Dermis blood vessel endothelial cell (primary cell): Measurements from ENCODE around the gene WIZ. TPM values are rescaled to one million over a fixed set of nuclear protein-coding genes. Genes with fewer than 3 reads are reported as not detected.
"Not testable (repeated sequence)": the region's sequence is repeated elsewhere in the genome, so short reads cannot be mapped to it uniquely, and the experiment has no call there.

Experiments used
- DNase-seq: peaks from one replicate; pipeline ENCODE4 v3.0.0; 2010
- total RNA-seq: library from RNA; depleted of rRNA; stranded (reverse); fragments of >200 nt; gene quantifications from 2 replicates; pipeline ENCODE4 v1.2.3, GENCODE V29; 2014

WIZ gene
- total RNA-seq, 1 donor from 2014 or later = 9.2 TPM

DNA sequence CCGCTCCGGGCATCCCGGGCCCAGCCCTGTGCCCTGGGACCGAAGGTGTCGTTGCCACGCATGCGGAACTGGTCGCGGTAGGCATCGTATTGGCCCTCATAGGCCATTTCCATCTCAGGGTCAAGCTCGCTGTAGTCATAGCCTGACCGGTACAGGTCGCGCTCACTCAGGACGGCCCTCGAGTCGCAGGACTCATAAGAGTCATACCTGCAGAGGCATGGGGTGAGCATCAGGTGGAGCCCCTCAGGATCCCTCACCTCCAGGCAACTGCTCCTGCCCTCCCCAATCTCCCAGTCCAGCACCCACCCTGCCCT is 48.4 kb downstream of the WIZ start:
- DNase-seq = no peak

DNA sequence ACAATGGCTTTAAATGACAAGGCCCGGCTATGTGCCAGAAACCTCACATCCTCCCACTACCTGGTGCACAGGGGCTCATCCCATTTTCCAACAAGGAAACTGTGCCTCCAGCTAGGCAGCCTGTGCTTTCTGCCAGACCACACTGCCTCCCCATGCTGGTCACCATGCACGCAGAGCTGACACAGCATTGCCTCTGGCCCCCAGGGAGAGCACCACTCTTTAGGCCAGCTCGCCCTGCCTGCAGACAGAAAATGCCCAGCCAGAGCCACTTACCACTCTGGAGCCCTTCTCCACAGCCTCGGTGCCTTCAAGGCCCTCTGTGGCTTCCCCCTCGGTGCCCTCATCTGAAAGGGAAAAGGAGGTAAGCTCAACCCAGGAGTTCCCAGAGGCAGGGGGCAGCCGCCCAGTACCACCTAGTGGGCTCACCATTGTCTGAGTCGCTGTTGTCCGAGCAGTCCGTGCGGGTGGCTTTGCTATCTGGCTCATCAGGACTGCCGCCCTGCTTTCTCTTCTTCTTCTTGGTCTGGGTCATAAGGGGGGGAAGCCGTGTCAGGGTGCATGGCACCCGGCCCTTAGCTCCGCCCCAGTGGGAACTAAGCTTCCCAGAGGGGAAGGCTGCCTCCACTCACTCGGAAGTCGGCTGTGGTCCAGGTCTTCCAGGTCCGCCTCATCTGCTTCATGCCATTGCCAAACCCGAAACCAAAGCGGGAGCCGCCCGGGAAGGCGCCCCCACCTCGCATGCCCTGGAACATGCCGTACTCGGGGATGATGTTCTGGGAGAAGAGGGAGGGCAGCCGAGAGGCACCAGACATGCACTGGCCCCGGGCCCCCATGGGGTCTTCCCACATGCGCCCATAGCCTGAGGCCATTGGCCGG is 49.0 kb downstream of the WIZ start:
- DNase-seq = no peak

GRCh38 chr19:15399635-15400034 is 50.1 kb downstream of the WIZ start:
- DNase-seq = no peak

GRCh38 chr19:15399234-15399515 is 50.6 kb downstream of the WIZ start:
- no peak for DNase-seq

- DNase-seq = no peak
Measured at GRCh38 chr19:15398501-15399233, 51.1 kb downstream of the WIZ start.

- no peak for DNase-seq
Measured at GRCh38 chr19:15397782-15398181, 52.0 kb downstream of the WIZ start.

- DNase-seq = no peak
Measured at GRCh38 chr19:15397236-15397635, 52.5 kb downstream of the WIZ start.

GRCh38 chr19:15396436-15396835 is 53.3 kb downstream of the WIZ start:
- DNase-seq = no peak

DNA sequence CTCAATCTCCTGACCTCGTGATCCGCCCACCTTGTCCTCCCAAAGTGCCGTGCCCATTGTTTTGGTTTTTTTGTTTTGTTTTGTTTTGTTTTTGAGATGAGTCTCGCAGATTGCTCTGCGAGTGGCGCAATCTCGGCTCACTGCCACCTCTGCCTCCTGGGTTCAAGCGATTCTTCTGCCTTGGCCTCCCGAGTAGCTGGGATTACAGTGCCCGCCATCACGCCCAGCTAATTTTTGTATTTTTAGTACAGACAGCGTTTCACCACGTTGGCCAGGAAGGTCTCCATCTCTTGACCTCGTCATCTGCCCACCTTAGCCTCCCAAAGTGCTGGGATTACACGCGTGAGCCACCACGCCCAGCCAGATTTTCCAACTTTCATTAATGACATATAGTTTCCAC is 54.5 kb downstream of the WIZ start:
- DNase-seq = not testable (repeated sequence)

GRCh38 chr19:15394426-15394825 is 55.3 kb downstream of the WIZ start:
- DNase-seq = no peak

DNA sequence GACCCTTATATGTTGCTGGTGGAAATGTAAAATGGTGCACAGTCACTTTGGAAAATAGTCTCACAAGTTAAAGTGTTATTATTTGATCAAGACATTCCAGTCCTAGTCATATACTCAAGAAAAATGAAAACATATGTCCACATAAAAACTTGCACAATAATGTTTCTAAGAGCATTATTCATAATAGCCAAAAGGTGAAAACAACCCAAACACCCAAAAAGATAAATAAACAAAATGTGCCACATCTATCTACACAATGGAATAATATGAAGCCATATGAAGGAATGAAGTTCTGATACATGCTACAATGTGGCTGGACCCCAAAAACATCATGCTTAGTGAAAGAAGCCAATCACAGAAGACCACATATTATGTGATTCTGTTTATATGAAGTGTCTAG is 55.8 kb downstream of the WIZ start:
- no peak for DNase-seq

DNA sequence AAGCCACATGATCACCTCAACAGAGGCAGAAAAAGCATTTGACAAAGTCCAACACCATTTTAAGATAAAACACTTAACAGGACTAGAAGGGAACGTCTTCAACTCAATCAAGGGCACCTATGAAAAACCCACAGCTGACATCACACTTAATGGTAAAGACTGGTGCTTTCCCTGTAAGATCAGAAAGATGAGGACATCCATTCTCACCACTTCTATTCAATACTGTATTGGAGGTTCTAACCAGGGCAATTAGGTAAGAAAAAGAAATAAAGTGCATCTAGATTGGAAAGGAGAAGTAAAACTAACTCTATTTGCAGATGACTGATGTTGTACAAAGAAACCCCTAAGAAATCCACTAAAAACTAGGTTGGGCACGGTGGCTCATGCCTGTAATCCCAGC is 58.9 kb downstream of the WIZ start:
- no peak for DNase-seq

DNA sequence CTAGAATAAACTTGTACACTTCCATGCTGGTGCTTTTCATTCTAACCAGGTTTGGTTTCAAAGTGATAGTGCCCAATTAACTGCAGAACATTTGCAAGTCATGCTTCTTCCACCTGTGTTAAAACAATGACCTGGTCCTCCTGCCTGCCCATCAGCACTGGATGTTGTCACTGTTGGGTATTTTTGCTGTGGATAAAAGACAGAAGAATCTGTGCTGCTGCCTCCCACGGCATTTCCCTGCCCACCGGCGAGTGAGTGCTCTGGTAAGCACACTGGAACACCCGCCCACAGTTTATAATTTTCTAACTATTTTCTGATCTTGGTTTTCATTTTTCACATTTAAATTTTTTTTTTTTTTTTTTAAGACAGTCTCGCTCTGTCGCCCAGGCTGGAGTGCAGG is 67.9 kb downstream of the WIZ start:
- no peak for DNase-seq

- DNase-seq = no peak
Measured at GRCh38 chr19:15381429-15381828, 68.3 kb downstream of the WIZ start.

- DNase-seq = peak; percentile 60
Measured at GRCh38 chr19:15379999-15380647, 69.6 kb downstream of the WIZ start.

- DNase-seq = peak; percentile 99
Measured at GRCh38 chr19:15379083-15379998, 70.4 kb downstream of the WIZ start, which contains the start of gene AKAP8. TSS of gene AKAP8 (minus strand) at chr19:15379787. CDS start at chr19:15379731, 56 bp downstream.

GRCh38 chr19:15378534-15379082 is 71.1 kb downstream of the WIZ start:
- DNase-seq = peak; percentile 63

GRCh38 chr19:15374796-15375440 is 74.8 kb downstream of the WIZ start:
- DNase-seq = peak; percentile 82

- DNase-seq = peak; percentile 10
Measured at GRCh38 chr19:15374105-15374651, 75.6 kb downstream of the WIZ start.

DNA sequence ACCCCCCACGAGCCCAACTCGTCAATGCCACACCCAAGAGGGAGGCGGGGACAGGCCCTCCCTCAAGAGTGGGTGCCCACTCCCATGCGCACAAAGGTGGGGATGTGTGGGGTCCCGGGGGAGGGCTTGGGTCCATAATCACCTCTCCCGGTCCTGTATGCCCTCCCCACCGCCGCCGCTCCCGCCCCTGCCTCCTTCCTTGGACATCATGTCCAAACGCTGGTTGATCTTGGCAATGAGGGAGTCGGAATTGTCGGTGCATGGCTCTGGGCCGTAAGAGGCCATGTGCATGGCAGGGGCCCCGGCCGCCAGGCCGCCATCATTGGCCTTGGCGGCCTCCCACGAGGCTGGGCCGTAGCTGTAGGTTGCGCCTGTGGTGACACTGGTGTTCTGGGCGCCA is 76.1 kb downstream of the WIZ start:
- DNase-seq = no peak

- DNase-seq = no peak
Measured at GRCh38 chr19:15372891-15373301, 76.9 kb downstream of the WIZ start.

GRCh38 chr19:15372470-15372869 is 77.3 kb downstream of the WIZ start:
- DNase-seq = no peak
